HUDEP-2 (cell line): ENCODE data around the gene ITGB1BP1.

Experiments
- DNase-seq, 76 experiments: peaks; one replicate each; lab custom pipeline; 2025; ENCODE audit not compliant: unreplicated experiment in 76 of 76; lab: John Stamatoyannopoulos, UW

Gene ITGB1BP1

DNA sequence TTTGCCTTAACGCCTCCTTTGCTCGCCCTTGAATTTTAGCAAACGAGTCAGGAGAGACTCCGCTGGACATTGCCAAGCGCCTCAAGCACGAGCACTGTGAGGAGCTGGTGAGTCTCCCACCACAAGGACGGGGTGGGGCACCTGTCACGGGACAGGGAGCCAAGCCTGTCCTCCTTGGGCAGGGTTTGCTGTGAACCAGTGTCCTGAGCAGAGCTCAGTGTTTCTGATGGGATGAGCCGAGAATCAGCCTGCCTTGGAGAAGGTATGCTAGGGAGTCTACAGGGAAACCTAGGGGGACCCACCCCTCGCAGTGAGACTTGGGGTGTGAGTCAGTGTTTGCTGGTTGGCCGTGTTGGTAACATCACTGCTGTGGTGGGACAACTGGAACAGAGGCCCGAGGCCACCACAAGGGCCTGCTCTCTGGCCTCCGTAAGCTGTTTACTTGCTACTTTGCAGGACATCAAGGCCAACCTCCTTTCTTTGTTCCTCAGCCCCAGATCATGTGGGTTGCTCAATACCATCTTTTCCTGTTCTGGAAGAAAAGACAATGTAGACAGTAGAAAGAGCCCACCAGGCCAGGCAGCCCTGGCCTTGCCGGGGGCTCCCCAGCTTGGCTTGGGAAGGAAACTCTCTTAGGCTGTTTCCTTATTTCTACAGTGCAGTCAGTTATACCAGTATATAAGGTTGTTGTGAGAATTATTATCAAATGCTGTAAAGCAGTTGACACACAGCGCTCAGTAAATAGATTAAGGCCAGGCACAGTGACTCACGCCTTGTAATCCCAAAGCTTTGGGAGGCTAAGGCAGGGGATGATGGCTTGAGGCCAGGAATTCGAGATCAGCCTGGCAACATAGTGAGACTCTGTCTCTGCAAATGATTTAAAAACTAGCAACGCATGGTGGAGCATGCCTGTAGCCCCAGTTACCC, 42.4 kb downstream of the ITGB1BP1 start:
- peak in 1 of 76 experiments; percentile 28 for DNase-seq

DNA sequence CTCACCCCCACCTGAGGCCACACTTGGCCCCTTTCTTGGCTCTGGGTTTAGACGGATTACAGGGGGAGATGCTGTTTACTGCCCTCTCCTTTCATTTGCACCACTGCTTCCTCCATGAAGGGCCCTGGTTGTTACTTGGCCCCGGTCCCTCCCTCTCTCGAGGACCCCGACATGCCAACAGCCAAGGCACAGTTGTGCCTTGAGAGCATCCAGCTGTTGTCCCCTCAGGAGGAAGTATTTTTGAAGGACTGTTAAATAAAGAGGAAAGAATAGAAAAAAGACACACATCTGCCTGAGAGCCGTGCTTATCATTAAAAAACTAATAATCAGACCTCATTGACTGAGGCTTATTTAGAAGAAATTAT, 44.0 kb downstream of the ITGB1BP1 start:
- DNase-seq = no peak

DNA sequence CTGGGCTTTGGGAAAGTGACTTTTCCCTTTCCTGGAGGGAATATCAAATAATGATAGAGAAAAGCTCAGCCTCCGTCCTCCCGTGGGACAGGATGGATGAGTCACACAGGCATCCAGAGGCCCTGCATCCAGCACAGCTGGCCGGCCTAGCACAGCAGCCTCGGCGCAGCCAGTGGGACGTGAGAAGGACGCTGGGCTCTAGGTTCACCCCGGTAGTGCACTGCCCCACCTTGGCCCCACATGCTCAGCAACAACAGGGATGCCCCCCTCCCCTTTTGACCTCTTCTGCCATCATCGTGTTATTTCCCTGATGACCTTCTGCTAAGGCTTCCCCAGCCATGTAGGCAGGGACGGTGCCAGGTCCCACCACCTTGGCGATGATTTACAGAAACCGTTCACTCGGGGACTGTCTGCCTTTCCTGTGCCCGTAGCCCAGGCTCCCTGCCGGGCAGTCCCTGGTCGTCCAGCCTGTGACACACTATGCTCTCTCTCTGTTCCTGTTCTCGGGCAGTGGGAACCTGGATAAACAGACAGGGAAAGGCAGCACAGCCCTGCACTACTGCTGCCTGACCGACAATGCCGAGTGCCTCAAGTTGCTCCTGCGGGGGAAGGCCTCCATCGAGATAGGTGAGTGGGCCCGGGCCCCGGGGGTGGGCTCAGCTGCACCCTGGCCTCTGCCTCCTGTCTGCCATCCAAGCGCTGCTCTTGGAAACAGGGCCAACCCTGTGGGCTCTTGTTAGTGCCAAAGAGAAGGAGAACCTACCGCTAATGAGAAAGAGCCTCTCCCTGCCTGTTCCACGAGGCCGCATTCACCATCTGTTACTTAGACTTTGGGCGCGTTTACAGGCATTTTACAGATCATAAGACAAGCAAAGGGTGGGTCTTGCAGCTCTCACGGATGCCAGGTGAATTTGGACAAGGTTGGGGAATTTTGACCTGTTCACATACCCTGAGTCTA, 44.6 kb downstream of the ITGB1BP1 start:
- DNase-seq = no peak

DNA sequence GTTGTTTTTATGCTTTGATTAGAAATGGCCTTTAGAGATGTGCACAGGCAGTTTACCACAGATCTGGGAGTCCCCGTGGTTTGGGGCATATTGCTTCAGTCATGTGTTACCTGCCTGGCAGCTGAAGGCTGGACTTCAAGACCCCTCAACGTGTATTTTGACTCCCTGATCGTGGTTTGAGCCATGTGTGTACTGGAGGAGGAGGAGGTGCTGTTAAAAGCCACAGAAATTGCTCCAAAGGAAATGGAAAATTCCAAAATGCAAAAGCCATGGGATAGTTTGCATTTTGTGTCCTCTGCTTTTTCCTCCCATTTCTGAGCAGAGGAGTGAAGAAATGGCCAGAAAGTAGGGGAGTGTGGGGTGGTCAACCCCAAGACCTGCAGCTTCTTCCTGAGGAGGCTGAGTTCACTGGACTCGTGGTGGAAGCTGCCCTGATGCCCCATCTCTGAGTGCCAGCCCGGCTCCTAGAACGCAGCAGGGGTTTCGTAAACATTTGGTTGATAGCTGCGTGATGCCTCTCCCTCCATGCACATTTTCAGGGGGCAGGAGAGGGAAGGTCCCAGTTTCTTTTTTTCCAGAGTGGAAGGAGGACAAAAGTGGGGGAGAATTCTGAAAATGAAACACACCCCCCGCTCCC, 45.7 kb downstream of the ITGB1BP1 start:
- no peak for DNase-seq

DNA sequence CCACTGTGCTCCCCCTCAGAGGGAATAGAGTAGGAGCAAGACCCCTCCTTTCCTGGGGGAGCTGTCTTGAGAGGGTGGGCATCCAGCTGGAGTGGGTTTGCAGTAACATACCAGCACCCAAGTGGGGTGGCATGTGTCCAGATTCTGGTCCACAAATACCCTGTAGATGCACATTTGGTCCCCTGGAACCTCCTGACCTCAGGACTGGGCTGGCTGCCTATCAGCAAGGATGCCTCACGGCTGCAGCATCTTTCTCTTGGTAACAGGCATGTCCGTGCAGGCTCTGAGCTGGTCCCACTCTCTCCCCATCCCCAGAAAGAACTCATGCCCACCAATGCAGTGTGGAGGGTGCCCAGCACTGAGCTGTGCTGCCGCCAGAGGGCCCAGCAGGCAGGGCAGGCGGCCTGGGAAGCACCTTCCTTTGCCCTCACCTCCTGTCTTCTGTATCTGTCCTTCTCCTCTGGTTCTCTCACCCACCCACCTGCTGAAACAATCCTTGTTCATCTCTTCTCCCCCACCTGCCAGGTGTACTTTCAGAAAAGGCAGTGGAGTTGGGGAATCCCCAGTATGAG, 47.4 kb downstream of the ITGB1BP1 start:
- DNase-seq = peak in 2 of 76 experiments; percentile 10

DNA sequence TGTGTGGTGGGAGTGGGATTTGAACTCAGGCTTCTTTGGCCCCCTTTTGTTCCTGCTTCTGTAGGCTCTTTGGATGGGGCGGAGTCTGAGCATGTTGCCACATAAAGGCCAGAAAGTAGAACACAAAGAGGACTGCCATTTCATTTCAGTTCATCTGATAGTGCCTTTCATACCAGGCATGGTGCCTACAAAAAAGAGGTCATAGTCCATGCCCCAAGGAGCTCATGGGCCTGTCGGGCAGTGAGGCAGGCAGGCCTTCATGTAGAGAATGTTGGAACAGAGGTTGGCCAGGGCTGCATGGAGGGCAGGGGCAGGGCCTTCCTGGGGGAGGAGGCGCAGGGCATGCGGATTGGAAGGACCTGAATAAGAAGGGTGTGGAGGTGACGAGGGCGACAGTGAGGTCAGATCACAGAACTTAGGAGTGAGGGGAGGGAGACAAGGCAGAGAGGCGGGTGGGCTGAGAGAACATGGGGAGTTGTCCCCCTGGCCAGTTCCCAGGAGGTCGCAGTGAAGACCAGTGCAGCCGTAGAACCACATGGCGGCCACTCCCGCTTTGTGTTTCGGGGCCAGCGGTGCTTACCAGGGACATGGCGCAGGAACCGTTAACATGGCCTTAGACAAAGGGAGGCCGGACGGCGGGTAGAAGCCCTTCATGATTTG, 49.1 kb downstream of the ITGB1BP1 start:
- no peak for DNase-seq

DNA sequence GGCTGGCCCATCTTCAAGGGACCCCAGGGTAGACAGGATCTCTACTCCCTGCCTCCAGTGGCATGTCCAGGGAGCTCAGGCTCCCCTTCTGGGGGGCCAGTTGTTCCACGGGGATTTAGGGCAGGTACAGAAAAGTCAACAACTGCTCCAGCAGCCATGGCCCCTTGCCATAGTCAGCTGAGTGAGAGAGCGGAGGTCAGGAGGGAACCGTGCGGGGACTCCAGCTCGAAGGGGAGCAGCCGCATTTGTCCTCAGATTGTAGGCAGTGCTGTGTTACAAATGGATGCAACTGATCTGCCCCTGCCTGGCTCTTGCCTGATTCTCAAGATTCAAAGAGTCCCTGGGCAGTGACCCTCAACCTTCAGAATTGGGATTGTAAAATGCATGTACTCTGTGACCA, 49.9 kb downstream of the ITGB1BP1 start:
- no peak for DNase-seq

DNA sequence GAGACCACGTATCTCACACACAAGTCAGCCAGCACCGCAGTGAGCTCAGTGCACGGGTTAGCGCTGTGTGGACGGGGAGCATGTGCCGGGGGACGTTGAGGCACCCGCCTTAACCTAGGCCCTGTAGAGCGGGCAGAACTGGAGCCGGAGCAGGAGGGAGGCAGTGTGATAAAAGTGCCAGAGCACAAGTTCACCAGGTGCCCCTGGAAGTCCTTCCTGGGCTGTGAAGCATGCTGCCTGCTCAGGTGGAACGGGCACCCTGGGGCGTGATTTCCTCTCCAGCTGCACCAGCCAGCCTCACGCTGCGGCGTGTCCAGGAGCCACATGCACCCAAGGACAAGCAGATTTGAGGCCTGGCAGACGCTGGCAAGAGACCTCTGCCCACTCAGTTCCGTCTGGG, 50.3 kb downstream of the ITGB1BP1 start:
- DNase-seq = no peak

DNA sequence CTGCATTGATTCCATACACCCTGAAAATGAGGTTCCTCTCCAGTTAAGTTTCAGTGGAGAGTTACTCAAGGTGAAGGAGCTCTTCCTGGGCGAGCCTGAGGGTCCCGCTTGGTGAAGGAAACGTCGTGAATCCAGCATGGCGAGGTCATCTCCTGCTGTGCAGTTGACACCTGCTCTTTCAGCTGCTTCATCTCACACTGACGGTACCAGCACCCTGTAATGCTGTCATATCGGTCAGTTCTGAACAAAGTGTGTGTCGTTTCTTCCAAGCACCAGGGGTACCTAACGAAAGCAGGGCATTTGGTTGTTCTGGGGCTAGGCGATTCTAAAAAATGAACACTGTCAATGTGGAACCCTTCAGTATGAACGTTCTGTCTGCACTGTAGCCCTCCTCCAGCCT, 52.6 kb downstream of the ITGB1BP1 start:
- no peak for DNase-seq

DNA sequence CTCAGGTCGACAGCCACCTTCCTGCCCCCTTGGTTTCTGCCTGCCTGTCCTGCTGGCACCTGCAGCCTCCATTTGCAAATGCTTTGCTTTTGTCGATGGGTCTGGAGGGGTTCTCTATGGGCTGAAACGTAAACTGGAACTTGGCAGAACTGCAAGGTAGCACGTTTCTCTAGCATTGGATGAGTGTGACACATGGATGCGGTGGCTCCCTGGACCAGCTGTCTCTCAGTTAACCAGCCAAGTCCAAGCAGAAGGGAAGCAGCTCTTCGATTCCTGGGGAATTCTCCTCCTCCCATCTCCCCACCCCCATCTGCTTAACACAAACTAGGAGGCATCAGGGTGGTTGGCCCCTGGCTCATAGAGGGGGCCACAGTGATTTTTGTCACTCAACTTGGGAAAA, 57.3 kb downstream of the ITGB1BP1 start:
- no peak for DNase-seq

DNA sequence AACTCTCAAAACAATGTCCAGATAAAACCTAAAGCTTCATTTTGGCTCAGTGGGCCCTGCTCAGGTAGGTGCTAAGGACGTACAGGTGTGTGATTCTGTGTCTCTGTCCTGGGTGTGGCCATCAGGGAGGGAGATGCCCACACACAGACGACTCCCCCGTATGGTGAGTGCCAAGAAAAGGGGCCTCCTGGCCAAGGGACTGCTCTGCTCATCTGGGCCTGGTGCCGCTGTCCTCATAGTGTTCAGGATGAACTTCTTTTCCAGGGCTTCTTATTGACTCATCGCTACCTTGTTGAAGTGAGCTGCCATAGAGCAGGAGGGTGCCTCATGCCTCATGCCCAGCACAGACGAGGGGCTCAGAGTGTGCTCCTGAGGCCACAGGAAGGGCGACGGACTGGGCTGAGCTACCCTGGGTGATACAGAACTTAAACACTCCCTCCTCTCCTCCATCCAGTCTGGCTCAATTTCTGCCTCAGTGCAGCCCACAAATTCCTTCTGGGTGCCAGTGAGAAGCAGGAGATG, 57.8 kb downstream of the ITGB1BP1 start:
- no peak for DNase-seq

DNA sequence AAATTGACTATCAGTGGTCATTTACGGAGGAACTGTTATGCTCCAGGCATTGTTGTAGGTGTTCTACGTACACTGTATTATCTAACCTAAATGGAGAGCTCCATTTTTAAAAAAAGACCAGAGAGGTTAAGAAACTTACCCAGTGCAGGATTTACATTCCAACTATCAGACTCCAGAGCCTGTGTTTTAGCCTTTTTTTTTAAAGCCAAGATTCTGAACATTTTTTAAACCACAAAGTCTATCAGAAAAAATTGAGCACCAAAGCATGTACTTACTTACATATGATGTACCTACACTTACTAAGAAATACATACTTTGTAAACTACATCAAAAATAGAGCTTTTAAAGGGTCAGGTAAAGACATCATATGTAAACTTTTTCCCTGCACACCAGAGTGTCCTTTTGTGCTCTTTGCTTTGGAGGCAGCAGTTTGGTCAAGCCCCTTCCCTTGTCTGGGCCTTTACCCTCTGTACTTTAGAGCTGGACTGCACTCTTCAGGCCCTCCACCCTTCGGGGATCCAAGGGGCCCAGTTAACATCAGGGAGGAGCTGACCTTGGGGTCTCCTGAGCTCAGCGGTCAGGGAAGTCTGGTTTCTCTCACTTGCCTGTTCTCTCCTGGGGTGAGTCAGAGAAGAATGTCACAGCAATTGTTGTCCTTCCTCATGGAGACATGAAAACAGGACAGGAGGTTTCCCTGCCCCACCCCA, 58.4 kb downstream of the ITGB1BP1 start:
- no peak for DNase-seq

DNA sequence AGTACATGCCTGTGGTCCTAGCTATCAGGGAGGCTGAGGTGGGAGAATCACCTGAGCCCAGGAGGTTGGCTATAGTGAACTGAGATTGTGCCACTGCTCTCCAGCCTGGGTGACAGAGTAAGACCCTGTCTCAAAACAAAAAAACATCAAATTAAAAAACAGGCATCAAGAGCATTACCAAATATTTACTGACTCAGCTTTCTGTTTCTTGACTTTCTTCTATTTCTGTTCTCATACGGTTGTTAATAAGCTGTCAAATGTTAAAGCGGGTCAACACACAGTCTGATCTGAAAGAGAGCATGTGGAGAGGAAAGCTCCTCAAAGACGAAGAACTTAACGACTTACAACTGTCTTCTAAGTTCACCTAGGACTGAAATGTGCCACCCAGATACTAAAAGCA, 59.0 kb downstream of the ITGB1BP1 start:
- no peak for DNase-seq

DNA sequence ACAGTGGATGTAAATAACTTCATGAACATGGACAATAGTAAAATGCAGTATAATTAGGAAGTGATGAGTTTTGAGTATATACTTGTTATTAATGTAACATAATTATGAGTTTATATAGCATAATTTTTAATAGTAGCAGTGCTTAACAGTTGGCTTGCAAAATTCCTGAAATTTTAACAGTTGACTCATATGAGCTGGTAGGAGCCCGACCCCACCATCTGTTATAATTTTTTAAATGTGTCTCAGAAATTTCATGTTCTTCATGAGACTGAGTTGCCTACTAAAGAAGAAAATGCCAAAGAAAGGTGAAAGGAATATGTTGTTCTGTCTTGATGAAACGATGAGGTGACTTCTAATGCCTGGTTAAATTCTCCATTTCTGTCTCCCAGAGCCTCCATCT, 62.6 kb downstream of the ITGB1BP1 start:
- DNase-seq = no peak

DNA sequence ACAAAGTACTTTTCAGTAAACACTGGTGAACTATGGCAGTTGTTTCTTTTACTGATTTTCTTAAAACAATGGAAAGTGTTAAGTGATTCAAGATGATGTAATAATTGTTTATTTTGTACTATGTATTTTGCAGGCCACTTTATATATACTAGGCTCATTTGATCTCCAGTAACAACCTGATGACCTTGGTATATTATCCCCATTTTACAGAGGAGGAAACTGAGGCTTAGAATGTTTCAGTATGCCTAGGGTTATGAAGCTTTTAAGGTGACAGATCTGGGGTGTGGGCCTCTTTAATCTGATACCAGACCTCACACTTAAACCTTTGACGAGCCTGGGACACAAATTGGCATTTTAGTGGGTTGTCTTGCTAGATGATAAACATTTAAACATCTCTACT, 63.2 kb downstream of the ITGB1BP1 start:
- no peak for DNase-seq

DNA sequence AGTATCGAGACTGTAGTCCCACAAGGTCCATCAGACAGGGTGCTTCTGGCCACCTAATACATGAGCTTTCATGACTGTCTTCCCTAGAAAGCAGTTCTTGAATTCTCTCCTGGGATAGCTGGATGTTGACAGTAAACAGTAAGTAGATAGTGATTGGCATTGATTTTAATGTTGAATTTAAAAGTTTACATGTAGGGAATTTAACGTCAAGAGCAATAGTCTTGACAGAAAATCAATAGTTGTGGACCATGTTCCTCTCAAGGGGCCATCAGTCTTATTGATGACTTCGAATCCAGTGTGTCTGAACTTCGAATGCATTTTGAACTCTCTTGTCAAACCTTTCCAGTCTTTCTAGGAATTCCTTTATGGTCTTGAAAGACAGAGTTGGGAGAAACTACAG, 63.9 kb downstream of the ITGB1BP1 start:
- DNase-seq = no peak

DNA sequence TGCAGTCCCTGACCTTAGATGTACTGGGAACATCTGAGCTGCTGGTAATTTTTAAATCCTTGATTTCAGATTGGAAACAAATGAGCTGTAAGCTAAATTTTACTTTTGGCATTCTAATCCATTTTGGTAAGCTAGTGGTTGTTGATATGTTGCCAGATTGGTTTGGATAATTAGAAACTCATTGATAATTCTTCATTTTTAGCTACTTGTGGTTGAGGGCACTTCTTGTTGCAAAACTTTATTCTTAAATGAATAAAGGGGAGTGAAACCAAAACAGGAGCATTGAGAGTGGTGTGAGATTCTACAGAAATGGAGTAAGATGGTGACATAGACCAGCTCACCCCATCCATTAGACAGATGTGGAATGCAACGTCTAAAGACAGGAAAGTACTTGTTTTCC, 64.5 kb downstream of the ITGB1BP1 start:
- DNase-seq = no peak

DNA sequence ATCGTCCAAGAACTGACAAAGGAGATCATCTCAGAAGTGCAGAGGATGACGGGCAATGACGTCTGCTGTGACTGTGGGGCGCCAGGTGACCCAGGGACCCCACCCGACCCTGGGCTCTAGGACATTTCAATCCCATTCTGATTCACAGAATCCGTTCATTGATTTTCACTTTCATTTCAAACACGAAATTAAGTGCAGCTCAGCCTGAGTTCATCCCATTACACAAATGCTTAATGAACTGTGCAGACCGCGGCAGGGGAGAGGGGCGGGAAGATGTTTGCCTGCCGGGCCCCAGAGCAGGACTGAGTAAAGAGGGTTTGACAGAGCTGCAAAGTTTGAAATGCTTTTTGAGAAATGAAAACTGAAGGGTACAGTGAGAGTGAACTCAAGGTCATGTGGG, 67.1 kb downstream of the ITGB1BP1 start:
- no peak for DNase-seq

DNA sequence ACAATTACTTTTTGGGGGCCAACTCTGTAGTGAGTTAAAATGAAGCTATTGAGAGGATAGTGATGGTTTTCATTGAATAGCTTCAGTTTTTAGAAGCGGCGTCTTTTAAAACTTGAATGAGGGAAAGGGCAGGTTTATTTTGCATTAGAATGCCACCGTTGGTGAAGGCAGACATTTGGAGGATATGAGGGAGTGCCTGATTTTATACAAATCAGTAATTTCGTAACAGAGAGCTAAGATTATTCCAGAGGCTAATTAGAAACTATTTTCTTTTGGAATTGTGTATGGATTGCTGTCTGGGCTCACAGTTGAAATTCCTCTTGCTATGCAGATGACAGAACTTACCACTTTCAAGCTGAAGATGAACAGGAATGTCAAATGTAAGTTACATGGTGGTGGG, 67.6 kb downstream of the ITGB1BP1 start:
- DNase-seq = no peak
